Fibroblast of gingiva (primary cell): Measurements from ENCODE around the gene PDE7B.
A peak's percentile ranks its signal among the peaks of the same experiment; 100 is the strongest.
"Not testable (repeated sequence)": the region's sequence is repeated elsewhere in the genome, so short reads cannot be mapped to it uniquely, and the experiment has no call there.

Source experiments
- DNase-seq: peaks from one replicate; pipeline ENCODE4 v3.0.0-alpha.2; 2011; ENCODE audit warnings: low read depth

The PDE7B gene

GRCh38 chr6:136188486-136188885 is 337.0 kb downstream of the PDE7B start:
- DNase-seq, result no peak

GRCh38 chr6:136189104-136189503 is 337.6 kb downstream of the PDE7B start:
- DNase-seq, result no peak

GRCh38 chr6:136191606-136192312 is 340.3 kb downstream of the PDE7B start:
- no peak for DNase-seq

- DNase-seq, result no peak
These were observed 341.4 kb downstream of the PDE7B start for GRCh38 chr6:136192902-136193301.

GRCh38 chr6:136201732-136202131 is 350.2 kb downstream of the PDE7B start:
- DNase-seq, result peak; percentile 12

GRCh38 chr6:136208783-136209182 is 357.3 kb downstream of the PDE7B start:
- no peak for DNase-seq

- no peak for DNase-seq
These were observed 358.0 kb downstream of the PDE7B start for GRCh38 chr6:136209496-136209895.

GRCh38 chr6:136210398-136211165 is 359.1 kb downstream of the PDE7B start:
- DNase-seq, result no peak

- DNase-seq, result no peak
These were observed 361.1 kb downstream of the PDE7B start for GRCh38 chr6:136212608-136213007.

GRCh38 chr6:136213012-136213539 is 361.6 kb downstream of the PDE7B start:
- no peak for DNase-seq

- no peak for DNase-seq
These were observed 362.4 kb downstream of the PDE7B start for GRCh38 chr6:136213853-136214252.

- no peak for DNase-seq
These were observed 365.3 kb downstream of the PDE7B start for GRCh38 chr6:136216503-136217401.

- DNase-seq, result not testable (repeated sequence)
These were observed 373.5 kb downstream of the PDE7B start for GRCh38 chr6:136224974-136225373.

- no peak for DNase-seq
These were observed 374.0 kb downstream of the PDE7B start for GRCh38 chr6:136225496-136225895.

- DNase-seq, result peak; percentile 73
These were observed 374.6 kb downstream of the PDE7B start for GRCh38 chr6:136226027-136226673.

GRCh38 chr6:136226674-136227377 is 375.3 kb downstream of the PDE7B start:
- DNase-seq, result no peak

GRCh38 chr6:136228814-136229213 is 377.3 kb downstream of the PDE7B start:
- DNase-seq, result no peak

GRCh38 chr6:136230219-136230853 is 378.8 kb downstream of the PDE7B start:
- no peak for DNase-seq

GRCh38 chr6:136232701-136233100 is 381.2 kb downstream of the PDE7B start:
- DNase-seq, result no peak

GRCh38 chr6:136235233-136235564 is 383.7 kb downstream of the PDE7B start:
- no peak for DNase-seq
